Measurements from ENCODE around the gene MECP2.

- TF ChIP-seq CTCF (IDR thresholded peaks at IDR 0.05; ENCODE audit: poor library complexity) (no peak), EZH2 (IDR thresholded peaks at IDR 0.05; ENCODE audit: borderline replicate concordance) (no peak)
These were observed 98.0 kb downstream of the MECP2 start for GRCh38 chrX:153999359-154000037.

Data from hepatocyte (in vitro differentiated cells).